ENCODE measurements around the gene MUC5B.

MUC5B gene

GRCh38 chr11:1290052-1291040 lies 67.5 kb downstream of the MUC5B start:
- TF ChIP-seq ZFX (IDR thresholded peaks at IDR 0.05; ENCODE audit: borderline replicate concordance): no peak
- TF ChIP-seq CTCF (IDR thresholded peaks at IDR 0.05): no peak
- H3K27ac ChIP-seq: no peak overlapping the region

- no peak overlapping the region for H3K27ac ChIP-seq
- no peak for TF ChIP-seq CTCF (IDR thresholded peaks at IDR 0.05)
- no peak for TF ChIP-seq ZFX (IDR thresholded peaks at IDR 0.05; ENCODE audit: borderline replicate concordance)
These were observed 68.6 kb downstream of the MUC5B start for GRCh38 chr11:1291295-1292017.

- TF ChIP-seq ZFX (IDR thresholded peaks at IDR 0.05; ENCODE audit: borderline replicate concordance) (no peak), CTCF (IDR thresholded peaks at IDR 0.05) (no peak)
- H3K27ac ChIP-seq: no peak overlapping the region
These were observed 69.3 kb downstream of the MUC5B start for GRCh38 chr11:1292018-1292643.

- H3K27ac ChIP-seq: no peak overlapping the region
- TF ChIP-seq CTCF (IDR thresholded peaks at IDR 0.05) (no peak), ZFX (IDR thresholded peaks at IDR 0.05; ENCODE audit: borderline replicate concordance) (no peak)
These were observed 70.1 kb downstream of the MUC5B start for GRCh38 chr11:1292644-1293618.

- no peak overlapping the region for H3K27ac ChIP-seq
- TF ChIP-seq CTCF (IDR thresholded peaks at IDR 0.05): peak; percentile 51
- no peak for TF ChIP-seq ZFX (IDR thresholded peaks at IDR 0.05; ENCODE audit: borderline replicate concordance)
These were observed 70.8 kb downstream of the MUC5B start for GRCh38 chr11:1293619-1294015.

- no peak overlapping the region for H3K27ac ChIP-seq
- TF ChIP-seq ZFX (IDR thresholded peaks at IDR 0.05; ENCODE audit: borderline replicate concordance) (no peak), CTCF (IDR thresholded peaks at IDR 0.05) (no peak)
These were observed 72.2 kb downstream of the MUC5B start for GRCh38 chr11:1295086-1295485.
